GM23248 (cell line): ENCODE data around the gene PPP1R3F. TPM values are rescaled to one million over a fixed set of nuclear protein-coding genes. Genes with fewer than 3 reads are reported as not detected.
A peak's percentile ranks its signal among the peaks of the same experiment; 100 is the strongest.

ENCODE experiments used
- DNase-seq: peaks from one replicate; pipeline ENCODE4 v3.0.0-alpha.2; 2015
- H2AFZ ChIP-seq: fragments of 200-600 bp; sonication (generic); 2 replicates; pipeline ENCODE4 v1.6.1; 2016; ENCODE audit warnings: antibody characterized with exemption
- H3F3A ChIP-seq: fragments of 200-600 bp; sonication (generic); 2 replicates; pipeline ENCODE4 v1.6.1; 2016; ENCODE audit warnings: mild to moderate bottlenecking, antibody characterized with exemption, mixed run types; ENCODE audit not compliant: insufficient read depth
- H3K27ac ChIP-seq: fragments of 200-600 bp; sonication (generic); 2 replicates; pipeline ENCODE4 v1.5.1; 2016; ENCODE audit warnings: mild to moderate bottlenecking
- H3K27me3 ChIP-seq: fragments of 200-600 bp; sonication (generic); replicated peaks from 2 replicates; pipeline ENCODE4 v1.6.1; 2016; ENCODE audit warnings: mild to moderate bottlenecking; ENCODE audit not compliant: insufficient read depth
- H3K36me3 ChIP-seq: fragments of 200-600 bp; sonication (generic); 2 replicates; pipeline ENCODE4 v1.6.1; 2016; ENCODE audit warnings: low read depth, mild to moderate bottlenecking
- H3K4me1 ChIP-seq: fragments of 200-600 bp; sonication (generic); 2 replicates; pipeline ENCODE4 v1.6.1; 2016; ENCODE audit warnings: mild to moderate bottlenecking; ENCODE audit not compliant: insufficient read depth
- H3K4me2 ChIP-seq: fragments of 200-600 bp; sonication (generic); one replicate; pipeline ENCODE4 v1.6.1; 2016; ENCODE audit warnings: mild to moderate bottlenecking; ENCODE audit not compliant: unreplicated experiment
- H3K4me3 ChIP-seq: fragments of 200-600 bp; sonication (generic); 2 replicates; pipeline ENCODE4 v1.5.1; 2016; ENCODE audit warnings: mild to moderate bottlenecking
- H3K79me2 ChIP-seq: fragments of 200-600 bp; sonication (generic); 2 replicates; pipeline ENCODE4 v1.6.1; 2016; ENCODE audit warnings: mild to moderate bottlenecking; ENCODE audit not compliant: insufficient read depth
- H3K9ac ChIP-seq: fragments of 200-600 bp; sonication (generic); 2 replicates; pipeline ENCODE4 v1.6.1; 2016; ENCODE audit warnings: mild to moderate bottlenecking
- H3K9me2 ChIP-seq: fragments of 200-600 bp; sonication (generic); 2 replicates; pipeline ENCODE4 v1.6.1; 2016; ENCODE audit warnings: mixed run types, mild to moderate bottlenecking, moderate library complexity; ENCODE audit not compliant: insufficient read depth
- H3K9me3 ChIP-seq: fragments of 200-600 bp; sonication (generic); one replicate; pipeline ENCODE4 v1.6.1; 2017; ENCODE audit warnings: low read depth
- H4K20me1 ChIP-seq: fragments of 200-600 bp; sonication (generic); 2 replicates; pipeline ENCODE4 v1.6.0; 2016; ENCODE audit not compliant: insufficient read depth
- EZH2 ChIP-seq: fragments of 200-600 bp; sonication (generic); IDR thresholded peaks from 2 replicates; pipeline ENCODE4 v1.6.1; 2018; ENCODE audit warnings: antibody characterized with exemption, mild to moderate bottlenecking; ENCODE audit not compliant: insufficient read depth, poor library complexity, severe bottlenecking
- EZH2phosphoT487 ChIP-seq: fragments of 200-600 bp; sonication (generic); IDR thresholded peaks from 2 replicates; pipeline ENCODE4 v1.6.1; 2018; ENCODE audit warnings: antibody characterized with exemption, moderate library complexity, mild to moderate bottlenecking, low read depth; ENCODE audit not compliant: insufficient read depth
- WGBS, 2 experiments: methylation state at CpG; one replicate each; pipeline ENCODE4 v1.1.6; 2015 to 2017; ENCODE audit warnings: low lambda C conversion rate in 2 of 2, low coverage in 1 of 2; ENCODE audit errors: missing lambda C conversion rate in 2 of 2; 5-methylcytosine and 5-hydroxymethylcytosine counted together
- in situ Hi-C: fragments of 300-500 bp; cut with MboI; formaldehyde crosslinking; loops from 2 replicates; pipeline ENCODE4 v1.15.0; 2020
- polyA plus RNA-seq: library from polyadenylated mRNA; unstranded; fragments of >200 nt; fragmentation: Nextera tagmentation; extraction: Ambion mirVana; gene quantifications from 2 replicates; pipeline ENCODE4 v1.2.1, GENCODE V29; 2016
- total RNA-seq: library from RNA; depleted of rRNA; stranded (reverse); fragments of >200 nt; shearing (Covaris generic); gene quantifications from 2 replicates; pipeline ENCODE4 v1.2.3, GENCODE V29; 2014; rRNA removed

PPP1R3F gene
- total RNA-seq (6.2 and 10.6 TPM in 2 replicates), polyA plus RNA-seq (4.4 and 5.7 TPM in 2 replicates)

- 0% methylated on average over 29 of the region's 70 CpGs; no CpG with 5 or more reads in 1 of the 2 experiments for WGBS, 2 experiments
These were observed at the start of gene PPP1R3F for GRCh38 chrX:49269767-49270248. Gene PPP1R3F, plus strand, starts transcription at chrX:49269793. Its CDS starts 77 bp downstream, at chrX:49269870.

DNA sequence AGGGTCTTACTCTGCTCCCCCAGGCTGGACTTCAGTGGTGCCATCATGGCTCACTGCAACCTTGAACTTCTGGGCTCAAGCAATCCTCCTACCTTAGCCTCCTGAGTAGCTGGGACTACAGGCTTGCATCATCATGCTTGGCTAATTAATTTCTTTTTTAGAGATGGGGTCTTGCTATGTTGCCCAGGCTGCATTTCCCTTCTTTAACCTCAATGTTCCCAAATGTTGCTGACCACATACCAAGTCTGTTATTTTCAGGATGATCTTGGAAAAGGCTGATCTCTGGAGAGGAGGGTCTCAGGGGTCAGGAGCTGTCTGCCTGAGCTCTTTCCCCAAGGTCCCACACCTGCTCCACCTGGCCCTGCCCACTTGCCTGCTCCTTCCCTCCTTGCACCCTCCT lies 49.5 kb upstream of the PPP1R3F start:
- Histone ChIP-seq H3K4me2 (no peak overlapping the region), H3K9ac (no peak overlapping the region), H3K9me2 (no peaks in the 10 kb centered on the region), H3F3A (no peaks in the 10 kb centered on the region), H4K20me1 (no peaks in the 10 kb centered on the region), H3K9me3 (no peaks in the 10 kb centered on the region), H3K36me3 (no peaks in the 10 kb centered on the region), H3K4me3 (no peak overlapping the region), H2AFZ (no peak overlapping the region), H3K4me1 (no peaks in the 10 kb centered on the region), H3K27me3 (no peaks in the 10 kb centered on the region), H3K27ac (no peak overlapping the region), H3K79me2 (no peaks in the 10 kb centered on the region)
- no peak for DNase-seq
- in situ Hi-C loops, result no loop called here
- TF ChIP-seq EZH2phosphoT487 (no peak), EZH2 (no peak)

More at GRCh38 chrX:49269767-49270248, at the start of gene PPP1R3F:
- peak within 1 kb of the TSS; percentile 80 for H3K4me2 ChIP-seq
- peaks cover 6% of the 10 kb centered on the region; the same call in 1 of the 2 replicates for H3K4me1 ChIP-seq
- peaks cover 36% of the 10 kb centered on the region for H3K79me2 ChIP-seq
- no peaks in the 10 kb centered on the region for H3K9me2 ChIP-seq
- H3K9me3 ChIP-seq, result no peaks in the 10 kb centered on the region
- in situ Hi-C loops, result no loop called here
- no peaks in the 10 kb centered on the region for H3F3A ChIP-seq
- no peaks in the 10 kb centered on the region for H4K20me1 ChIP-seq
- TF ChIP-seq EZH2phosphoT487, result no peak
- no peak for TF ChIP-seq EZH2
- peak within 1 kb of the TSS; percentile 78 for H3K4me3 ChIP-seq
- no peaks in the 10 kb centered on the region for H3K36me3 ChIP-seq
- no peaks in the 10 kb centered on the region for H3K27me3 ChIP-seq
- H3K9ac ChIP-seq, result peak within 1 kb of the TSS; percentile 91
- DNase-seq, result no peak
- H3K27ac ChIP-seq, result peak within 1 kb of the TSS; percentile 99
- peak within 1 kb of the TSS; percentile 85 for H2AFZ ChIP-seq

DNA sequence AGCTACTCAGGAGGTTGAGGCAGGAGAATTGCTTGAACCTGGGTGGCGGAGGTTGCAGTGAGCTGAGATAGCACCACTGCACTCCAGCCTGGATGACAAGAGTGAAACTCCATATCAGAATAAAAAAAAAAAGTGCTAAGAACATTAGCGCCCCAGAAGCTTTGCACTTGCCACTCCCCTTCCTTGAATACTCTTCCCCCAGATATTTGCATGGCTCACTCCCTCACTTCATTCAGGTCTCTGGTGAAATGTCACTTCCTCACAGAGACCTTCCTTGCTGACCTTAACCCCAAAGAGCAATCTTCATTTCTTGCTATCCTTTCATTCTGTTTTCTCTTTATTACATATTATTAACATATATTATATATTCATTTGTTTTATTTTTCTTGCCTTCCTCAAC lies 47.7 kb upstream of the PPP1R3F start:
- 67 to 90% methylated on average over 2 of the region's 2 CpGs for WGBS, 2 experiments
- DNase-seq, result no peak
- Histone ChIP-seq H3F3A (no peaks in the 10 kb centered on the region), H3K27me3 (no peaks in the 10 kb centered on the region), H3K79me2 (no peaks in the 10 kb centered on the region), H3K36me3 (no peaks in the 10 kb centered on the region), H2AFZ (no peak overlapping the region), H3K4me2 (no peak overlapping the region), H3K4me3 (no peak overlapping the region), H3K4me1 (no peaks in the 10 kb centered on the region), H3K9me2 (no peaks in the 10 kb centered on the region), H3K9ac (no peak overlapping the region), H3K27ac (no peak overlapping the region), H3K9me3 (no peaks in the 10 kb centered on the region), H4K20me1 (no peaks in the 10 kb centered on the region)
- in situ Hi-C loops, result no loop called here
- TF ChIP-seq EZH2 (no peak), EZH2phosphoT487 (no peak)

DNA sequence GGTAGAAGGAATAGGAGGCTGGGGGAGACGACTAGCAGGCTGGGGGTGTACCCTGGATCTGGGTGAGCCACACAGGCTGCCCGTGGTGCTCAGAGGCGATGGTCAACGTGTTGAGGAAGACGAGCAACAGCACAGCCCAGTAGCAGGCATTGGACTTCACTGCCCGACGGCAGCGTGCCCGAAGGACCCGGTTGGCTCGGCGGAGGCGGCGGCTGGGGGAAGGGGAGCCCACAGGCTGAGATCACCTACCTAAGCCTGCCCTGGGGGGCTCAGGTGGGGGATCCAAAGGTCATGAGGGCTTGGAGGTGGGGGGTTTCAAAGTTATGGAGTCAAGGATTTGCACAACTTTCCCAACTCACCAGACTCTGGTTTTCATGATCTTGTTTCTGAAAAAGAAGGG lies 43.7 kb upstream of the PPP1R3F start:
- Histone ChIP-seq H4K20me1 (no peaks in the 10 kb centered on the region), H3K9me2 (no peaks in the 10 kb centered on the region), H3K79me2 (no peaks in the 10 kb centered on the region), H3K9me3 (no peaks in the 10 kb centered on the region), H3K9ac (no peak overlapping the region), H3K36me3 (no peaks in the 10 kb centered on the region), H3K4me1 (no peaks in the 10 kb centered on the region), H3K4me2 (no peak overlapping the region), H3K27ac (no peak overlapping the region), H3K4me3 (no peak overlapping the region), H2AFZ (no peak overlapping the region), H3K27me3 (no peaks in the 10 kb centered on the region), H3F3A (no peaks in the 10 kb centered on the region)
- in situ Hi-C loops, result no loop called here
- no peak for DNase-seq
- 66 to 71% methylated on average over 5 to 10 of the region's 14 CpGs for WGBS, 2 experiments
- TF ChIP-seq EZH2phosphoT487, result no peak
- TF ChIP-seq EZH2, result no peak

DNA sequence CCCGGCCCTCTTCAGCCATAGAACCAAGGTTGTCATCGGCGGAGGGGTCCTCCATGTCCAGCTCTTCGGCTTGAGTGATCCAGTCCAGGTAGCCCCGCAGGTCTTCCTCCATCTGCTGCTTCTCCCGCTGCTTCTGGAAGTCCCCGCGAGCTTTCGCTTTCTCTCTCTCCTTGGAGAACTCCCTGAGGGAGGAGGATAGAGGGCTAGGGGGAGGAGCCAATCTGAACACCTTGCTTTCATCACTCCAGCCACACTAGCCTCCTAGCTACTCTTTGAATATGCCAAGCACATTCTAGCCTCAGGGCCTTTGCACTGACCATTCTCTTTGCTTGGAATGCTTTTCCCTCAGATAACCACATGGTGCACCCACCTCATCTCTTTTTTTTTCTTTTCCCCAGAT lies 42.6 kb upstream of the PPP1R3F start:
- no peak for DNase-seq
- Histone ChIP-seq H4K20me1 (no peaks in the 10 kb centered on the region), H3K79me2 (no peaks in the 10 kb centered on the region), H2AFZ (no peak overlapping the region), H3K9me3 (no peaks in the 10 kb centered on the region), H3K4me1 (no peaks in the 10 kb centered on the region), H3F3A (no peaks in the 10 kb centered on the region), H3K27me3 (no peaks in the 10 kb centered on the region), H3K9ac (no peak overlapping the region), H3K4me2 (no peak overlapping the region), H3K4me3 (no peak overlapping the region), H3K27ac (no peak overlapping the region), H3K36me3 (no peaks in the 10 kb centered on the region), H3K9me2 (no peaks in the 10 kb centered on the region)
- in situ Hi-C loops, result no loop called here
- WGBS, 2 experiments, result 88 to 98% methylated on average over 8 of the region's 9 CpGs
- TF ChIP-seq EZH2phosphoT487 (no peak), EZH2 (no peak)
